HG02973 (cell line): ENCODE results near the gene FXYD7.
"Not testable (repeated sequence)": the region's sequence is repeated elsewhere in the genome, so short reads cannot be mapped to it uniquely, and the experiment has no call there.

Experiments used
- ATAC-seq: cut with Tn5 transposase; IDR thresholded peaks from one replicate; pipeline ENCODE4 v1.9.1; 2021; ENCODE audit warnings: moderate library complexity; ENCODE audit not compliant: unreplicated experiment

Gene FXYD7

DNA sequence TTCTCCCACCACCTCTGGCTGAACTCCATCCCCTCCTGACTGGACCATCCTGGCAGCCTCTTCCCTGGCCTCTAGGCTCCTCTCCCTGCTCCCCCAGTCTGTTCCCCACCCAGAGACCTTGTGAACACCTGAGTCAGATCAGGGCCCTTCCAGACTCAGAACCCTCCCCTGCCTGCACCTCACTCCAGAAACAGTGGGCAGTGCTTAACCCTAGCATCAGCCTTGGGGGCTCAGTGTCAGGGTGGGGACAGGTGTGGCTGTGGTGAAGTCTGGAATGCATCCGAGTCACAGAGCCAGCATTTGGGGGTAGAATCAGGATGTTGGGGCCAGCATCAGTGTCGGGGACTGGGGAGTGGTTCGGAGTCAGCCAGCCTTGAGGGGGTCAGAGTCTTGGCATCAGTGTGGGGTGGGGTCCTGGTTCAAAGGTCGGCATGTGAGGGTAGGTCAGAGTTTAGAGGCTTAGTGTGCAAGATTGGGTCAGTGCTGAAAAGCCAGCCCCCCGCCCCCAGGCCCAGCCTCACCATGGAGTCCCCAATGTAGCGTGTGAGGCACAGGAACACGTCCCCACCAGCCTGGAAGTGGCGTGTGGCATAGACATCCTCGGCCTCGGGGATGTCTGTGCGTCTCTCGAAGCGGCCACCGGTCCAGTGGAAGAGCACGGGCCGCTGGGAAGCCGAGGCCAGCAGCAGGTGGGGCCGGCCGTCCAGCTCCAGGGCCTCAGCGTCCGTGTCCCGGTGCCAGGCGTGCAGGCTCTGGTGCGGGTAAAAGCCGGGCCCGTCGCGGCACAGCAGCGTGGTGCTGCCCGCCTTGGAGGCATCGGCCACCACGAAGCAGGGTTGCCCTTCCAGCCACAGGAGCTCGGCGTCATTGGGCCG lies 17.1 kb upstream of the FXYD7 start:
- ATAC-seq: no peak

GRCh38 chr19:35126624-35126959 lies 16.5 kb upstream of the FXYD7 start:
- no peak for ATAC-seq

DNA sequence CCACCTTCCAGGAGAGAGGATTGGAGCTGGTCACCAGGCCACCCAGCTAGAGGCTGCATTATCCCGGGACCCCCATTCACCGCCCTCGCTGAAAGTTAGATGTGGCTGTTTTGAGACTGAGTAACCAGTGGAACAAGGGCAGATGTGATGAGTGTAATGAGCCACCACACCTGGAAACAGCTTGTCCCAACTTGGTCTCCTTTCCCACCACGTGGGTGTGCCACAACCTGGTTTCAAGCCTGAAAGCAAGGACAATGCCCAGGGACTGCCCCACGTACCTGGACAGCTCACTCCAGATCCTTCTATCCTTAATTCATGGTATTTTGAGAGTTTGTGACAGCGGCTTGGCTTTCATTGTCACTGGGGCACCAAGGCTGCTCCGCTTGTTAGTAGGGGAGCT lies 15.2 kb upstream of the FXYD7 start:
- no peak for ATAC-seq

DNA sequence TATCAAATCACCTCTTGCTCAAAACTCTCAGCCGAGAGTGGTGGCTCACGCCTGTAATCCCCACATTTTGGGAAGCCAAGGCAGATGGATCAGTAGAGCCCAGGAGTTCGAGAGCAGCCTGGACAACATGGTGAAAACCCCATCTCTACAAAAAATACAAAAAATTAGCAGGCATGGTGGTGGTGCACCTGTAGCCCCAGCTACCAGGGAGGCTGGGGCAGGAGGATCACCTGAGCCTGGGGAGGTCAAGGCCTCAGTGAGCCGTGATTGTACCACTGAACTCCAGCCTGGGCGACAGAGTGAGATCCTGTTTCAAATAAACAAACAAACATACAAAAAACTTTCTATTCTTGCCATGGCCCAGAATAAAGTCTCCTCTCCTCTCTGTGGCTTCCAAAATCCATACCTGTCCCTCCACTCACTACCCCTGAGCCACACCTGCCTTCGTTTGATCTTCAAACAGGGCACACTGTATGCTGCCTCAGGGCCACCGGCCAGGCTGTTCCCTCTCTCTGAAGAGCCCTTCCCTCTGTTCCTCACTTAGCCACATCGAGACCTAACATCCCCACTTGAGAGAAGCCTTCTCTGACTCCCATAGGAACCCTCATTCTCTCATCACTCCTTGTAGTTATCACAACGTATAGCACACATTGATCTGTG lies 14.5 kb upstream of the FXYD7 start:
- ATAC-seq: no peak

DNA sequence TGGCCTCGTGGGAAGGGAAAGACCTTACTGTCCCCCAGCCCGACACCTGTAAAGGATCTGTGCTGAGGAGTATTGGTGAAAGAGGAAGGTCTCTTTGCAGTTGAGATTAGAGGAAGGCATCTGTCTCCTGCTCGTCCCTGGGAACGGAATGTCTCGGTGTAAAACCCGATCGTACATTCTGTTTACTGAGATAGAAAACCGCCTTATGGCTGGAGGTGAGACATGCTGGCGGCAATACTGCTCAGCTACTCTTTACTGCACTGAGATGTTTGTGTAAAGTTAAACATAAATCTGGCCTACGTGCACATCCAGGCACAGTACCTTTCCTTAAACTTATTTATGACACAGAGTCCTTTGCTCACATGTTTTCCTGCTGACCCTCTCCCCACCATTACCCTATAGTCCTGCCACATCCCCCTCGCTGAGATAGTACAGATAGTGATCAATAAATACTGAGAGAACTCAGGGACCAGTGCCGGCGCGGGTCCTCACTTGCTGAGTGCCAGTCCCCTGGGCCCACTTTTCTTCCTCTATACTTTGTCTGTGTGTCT lies 13.3 kb upstream of the FXYD7 start:
- not testable (repeated sequence) for ATAC-seq

- no peak for ATAC-seq
Measured at GRCh38 chr19:35130761-35131720, 12.0 kb upstream of the FXYD7 start.

DNA sequence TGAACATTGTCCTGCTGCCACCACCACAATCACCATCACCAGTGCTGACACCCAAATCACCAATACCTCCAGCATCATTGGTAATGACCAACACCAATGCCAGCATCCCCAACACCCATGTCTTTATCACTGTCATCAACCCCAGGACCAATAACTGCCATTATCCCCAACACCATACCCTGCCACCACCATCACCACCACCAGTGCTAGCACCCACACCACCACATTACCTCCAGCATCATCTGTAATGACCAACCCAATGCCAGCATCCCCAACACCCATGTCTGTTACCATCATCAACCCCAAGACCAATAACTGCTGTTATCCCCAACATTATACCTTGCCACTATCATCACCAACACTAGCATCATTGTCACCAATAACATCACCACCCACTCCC lies 10.8 kb upstream of the FXYD7 start:
- no peak for ATAC-seq

- no peak for ATAC-seq
Measured at GRCh38 chr19:35133826-35134225, 9.2 kb upstream of the FXYD7 start.

DNA sequence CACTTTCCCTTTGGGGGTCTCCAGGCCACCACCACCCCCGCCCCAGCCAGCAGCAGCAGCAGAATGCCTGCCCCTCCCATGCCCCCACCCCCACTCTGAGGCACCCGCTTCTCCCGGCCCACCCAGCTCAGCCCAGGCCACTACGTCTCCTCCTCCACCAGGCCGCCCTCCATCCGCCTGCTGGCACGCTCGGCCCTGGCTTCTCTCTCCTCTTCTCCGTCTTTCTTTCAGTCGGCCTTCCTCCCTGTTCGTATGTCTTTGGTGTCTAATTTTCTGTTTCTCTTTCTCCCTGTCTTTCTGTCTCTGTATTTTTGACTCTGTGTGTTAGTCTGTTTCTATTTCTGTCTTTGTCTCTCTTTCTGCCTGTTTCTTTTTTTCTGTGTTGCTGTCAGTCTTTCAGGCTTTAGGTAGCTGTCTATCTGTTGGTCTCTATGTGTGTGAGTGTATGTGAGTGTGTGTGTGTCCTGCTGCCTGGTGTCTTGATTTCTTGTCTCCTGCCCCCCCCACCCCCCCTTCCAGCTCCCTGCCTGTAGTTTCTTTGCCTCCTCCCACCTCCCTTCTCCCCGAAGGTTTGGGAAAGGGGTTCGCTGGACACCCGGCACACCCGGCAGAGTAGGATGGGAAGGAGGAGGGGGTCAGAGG lies 8.3 kb upstream of the FXYD7 start, which contains the start of gene LGI4:
TSS of gene LGI4 (minus strand) at position 459 of the 642 bp plus-strand sequence. CDS start at position 80, 379 bp downstream.
- ATAC-seq: no peak

DNA sequence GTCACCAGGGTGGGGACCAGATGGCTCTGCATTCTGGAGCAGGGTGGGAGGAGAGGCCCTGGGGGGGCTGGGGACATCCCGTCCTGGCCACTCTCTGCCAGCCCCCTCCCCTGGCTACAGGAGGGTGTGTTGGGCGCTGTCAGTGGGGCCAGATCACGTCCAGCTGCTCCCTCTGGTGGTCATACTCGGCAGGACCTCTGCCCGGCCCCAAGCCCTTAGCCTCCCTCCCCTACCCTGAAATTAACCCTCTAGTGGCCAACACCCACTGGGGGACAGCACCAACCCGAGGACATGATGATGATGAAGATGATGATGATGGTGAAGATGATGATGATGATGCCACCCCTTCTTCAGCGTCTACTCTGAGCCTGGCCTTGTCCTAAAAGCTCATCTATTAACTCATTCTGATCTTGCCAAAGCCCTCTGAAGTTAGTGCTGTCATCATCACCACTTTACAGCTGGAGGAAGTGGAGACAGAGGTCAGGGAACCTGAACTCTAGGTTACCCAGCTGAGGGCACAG lies 7.6 kb upstream of the FXYD7 start:
- no peak for ATAC-seq

- ATAC-seq: no peak
Measured at GRCh38 chr19:35136231-35136630, 6.8 kb upstream of the FXYD7 start.

DNA sequence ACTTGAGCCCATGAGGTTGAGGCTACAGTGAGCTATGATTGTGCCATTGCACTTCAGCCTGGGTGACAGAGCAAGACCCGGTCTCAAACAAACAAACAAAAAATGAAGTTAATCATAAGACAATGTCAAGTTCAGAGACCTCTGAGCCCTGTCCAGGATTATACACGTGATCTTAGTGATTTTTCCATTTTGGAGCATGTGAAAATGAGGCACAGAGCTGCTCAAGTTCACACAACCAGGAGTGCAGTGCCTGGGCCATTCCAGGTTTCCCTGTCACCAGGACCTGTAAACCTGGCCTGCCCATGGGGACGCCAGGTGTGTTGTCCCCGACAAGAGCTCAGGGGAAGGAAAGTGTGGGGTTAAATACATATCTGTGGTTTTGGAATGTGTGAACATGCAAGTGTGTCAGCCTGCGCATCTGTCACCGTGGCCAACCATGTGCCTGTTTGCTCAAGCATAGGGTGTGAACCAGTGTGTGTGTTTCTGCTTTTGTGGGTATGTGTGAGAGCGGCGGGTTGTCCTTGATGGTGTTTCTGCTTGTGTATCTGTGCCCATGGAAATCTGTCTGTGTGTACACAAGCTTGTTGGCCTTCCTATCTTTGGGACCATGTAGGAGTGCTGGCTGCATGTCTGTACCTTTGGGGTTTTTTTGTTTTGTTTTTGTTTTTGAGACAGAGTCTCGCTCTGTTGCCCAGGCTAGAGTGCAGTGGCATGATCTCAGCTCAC lies 5.9 kb upstream of the FXYD7 start:
- ATAC-seq: no peak

GRCh38 chr19:35138305-35138892 lies 4.7 kb upstream of the FXYD7 start, which contains the start of gene FXYD1:
FXYD1 (plus strand) TSS chr19:35138824; CDS start chr19:35140080, 1,256 bp downstream.
- no peak for ATAC-seq

GRCh38 chr19:35140207-35140961 lies 2.7 kb upstream of the FXYD7 start:
- no peak for ATAC-seq

GRCh38 chr19:35140962-35141836 lies 1.9 kb upstream of the FXYD7 start:
- ATAC-seq: peak; percentile 46

DNA sequence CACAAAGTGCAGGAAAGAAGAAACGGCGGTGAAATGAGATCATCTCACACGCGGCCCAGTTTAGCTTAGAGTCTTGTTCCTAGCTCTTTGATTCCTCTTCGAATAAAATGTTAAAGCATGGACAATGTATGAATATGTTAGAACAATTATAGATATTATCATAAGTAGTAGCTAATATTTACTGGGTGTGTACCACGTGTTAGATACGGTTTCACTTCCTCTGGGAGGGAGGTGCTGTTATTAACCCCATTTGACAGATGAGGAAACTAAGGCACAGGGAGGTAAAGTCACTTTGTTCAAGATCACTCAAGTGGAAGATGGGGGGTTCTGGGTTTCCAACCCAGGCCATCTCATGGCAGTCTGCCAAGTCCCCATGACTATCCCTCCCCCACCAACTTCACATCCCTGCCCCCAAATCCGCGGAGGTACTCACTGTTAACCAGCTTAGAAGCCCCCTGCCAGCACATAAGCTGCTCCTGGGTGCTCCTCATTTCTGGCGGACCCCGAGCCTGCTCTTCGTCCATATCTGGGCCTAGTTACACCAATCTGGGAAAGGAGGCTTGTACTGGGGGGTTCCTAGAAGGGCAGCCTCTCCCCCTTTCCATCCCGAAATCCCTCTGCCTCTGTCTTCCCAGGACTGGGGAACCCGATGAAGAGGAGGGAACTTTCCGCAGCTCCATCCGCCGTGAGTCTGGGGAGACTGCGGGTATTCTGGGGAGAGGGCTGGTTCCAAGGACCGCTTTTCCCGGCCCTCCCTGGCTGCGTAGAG lies 1.0 kb upstream of the FXYD7 start:
- no peak for ATAC-seq
